Stimulated activated CD4-positive, alpha-beta T cell treated with anti-CD3 and anti-CD28 coated beads, TNF-alpha, amount 100 ng/mL, for 48 hours (primary cell): ENCODE results near the gene NRDE2.
A peak's percentile ranks its signal among the peaks of the same experiment; 100 is the strongest.

ENCODE experiments used
- DNase-seq, 3 donors: peaks; one replicate each; pipeline ENCODE4 v3.0.0-alpha.2; 2020; ENCODE audit warnings: low read depth in 3 of 3

Gene NRDE2

GRCh38 chr14:90331497-90332270 is at the start of gene NRDE2:
Gene NRDE2 (minus strand): TSS chr14:90331941. CDS start chr14:90331904, 37 bp downstream.
- DNase-seq, result peak; percentile 95 to 100 (median 97)

DNA sequence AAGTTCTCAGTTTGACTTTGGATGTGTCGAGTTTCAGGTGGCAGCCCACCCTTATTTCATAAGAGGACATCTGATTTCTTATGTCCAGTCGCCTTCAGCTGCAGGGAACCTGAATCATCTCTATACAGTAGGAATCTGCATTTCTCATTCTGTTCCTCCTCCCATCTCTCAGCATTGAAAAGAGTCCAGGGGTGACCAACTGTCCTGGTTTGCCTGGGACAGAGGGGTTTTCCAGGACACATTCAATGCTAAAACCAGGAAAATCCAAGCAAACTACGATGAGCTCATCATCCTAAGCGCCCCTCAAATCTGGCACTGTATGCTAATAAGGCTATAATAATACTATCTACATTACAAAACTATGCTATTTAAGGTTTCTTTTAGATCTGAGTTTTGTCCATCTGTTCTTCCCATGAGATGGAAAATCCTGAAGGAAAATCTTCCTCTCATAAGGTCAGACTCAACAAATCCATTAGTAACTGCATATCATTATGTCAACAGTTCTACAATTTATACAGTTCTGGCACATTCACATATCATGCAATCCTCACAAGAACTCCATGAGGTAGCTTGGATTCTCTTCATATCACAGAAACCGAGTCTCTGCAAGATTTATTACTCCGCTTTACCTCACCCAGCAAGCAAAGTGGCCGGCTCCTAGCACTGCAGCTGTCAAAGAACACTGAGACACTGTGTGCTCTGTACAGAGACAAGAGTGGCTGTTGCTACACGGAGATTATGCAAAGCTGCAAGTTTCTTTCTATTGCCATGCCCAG is 49.5 kb upstream of the NRDE2 start:
- DNase-seq, result no peak

DNA sequence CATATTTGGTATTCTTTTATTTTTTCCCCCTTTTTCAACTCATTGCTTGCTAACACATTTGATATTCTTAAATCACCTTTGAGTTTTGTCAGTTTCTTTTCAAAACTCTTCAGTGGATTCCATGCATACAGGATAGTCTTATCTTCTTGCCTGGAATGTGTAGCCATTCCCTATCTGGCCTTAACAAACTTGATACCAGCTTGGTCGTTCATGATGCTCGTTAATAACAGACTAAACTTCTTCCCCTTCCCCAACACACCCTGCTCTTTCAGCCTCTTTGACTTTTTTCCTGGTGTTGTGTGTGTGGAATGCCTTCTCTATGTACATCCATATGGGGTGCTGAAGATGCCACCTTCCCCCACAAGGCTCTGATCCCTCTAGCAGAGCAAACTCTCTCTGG is 47.4 kb upstream of the NRDE2 start:
- DNase-seq, result no peak

DNA sequence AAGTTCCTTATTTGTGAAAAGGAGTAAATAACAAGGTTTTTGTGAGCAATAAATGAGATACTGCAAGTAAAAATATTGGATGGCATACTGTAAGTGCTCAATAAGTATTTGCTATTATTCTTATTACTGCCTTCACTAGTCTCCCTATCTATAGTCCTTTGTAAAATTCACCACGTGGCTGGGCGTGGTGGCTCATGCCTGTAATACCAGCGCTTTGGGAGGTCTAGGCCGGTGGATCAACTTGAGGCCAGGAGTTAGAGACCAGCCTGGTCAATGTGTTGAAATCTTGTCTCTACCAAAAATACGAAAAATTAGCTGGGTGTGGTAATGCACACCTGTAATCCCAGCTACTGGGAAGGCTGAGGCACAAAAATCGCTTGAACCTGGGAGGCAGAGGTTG is 46.5 kb upstream of the NRDE2 start:
- no peak for DNase-seq

DNA sequence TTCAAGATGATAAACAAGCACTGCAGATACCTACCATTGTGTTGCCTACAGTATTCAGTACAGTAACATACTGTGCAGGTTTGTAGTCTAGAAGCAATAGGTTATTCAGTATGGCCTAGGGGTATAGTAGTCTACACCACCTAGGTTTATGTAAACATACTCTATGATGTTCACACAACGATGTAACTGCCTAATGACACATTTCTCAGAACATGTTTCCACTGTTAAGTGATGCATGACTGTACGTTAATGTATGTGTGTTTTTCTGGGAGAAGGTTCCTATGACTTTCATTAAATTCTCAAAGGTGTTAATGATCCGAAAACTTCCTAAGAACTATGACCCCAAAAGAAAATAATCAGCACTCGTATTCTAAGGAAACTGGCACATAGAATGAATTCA is 44.2 kb upstream of the NRDE2 start:
- no peak for DNase-seq

GRCh38 chr14:90374813-90375212 is 43.1 kb upstream of the NRDE2 start:
- no peak for DNase-seq

DNA sequence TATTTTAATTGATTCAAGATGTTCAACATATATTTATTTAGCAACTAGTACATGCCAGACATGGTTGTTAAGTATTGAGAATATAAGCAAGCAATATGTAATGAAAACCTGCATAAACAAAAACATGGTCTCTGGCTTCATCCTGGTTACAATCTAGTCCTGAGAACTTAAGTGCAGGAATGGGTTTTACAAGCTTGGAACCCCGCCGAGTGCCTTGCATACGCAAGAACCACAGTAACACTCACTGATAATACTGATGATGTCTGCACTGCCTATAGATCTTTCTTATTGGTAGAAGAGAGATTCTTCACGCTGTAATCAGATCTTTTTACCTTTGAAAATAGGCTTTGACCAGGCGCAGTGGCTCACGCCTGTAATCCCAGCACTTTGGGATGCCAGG is 42.1 kb upstream of the NRDE2 start:
- no peak for DNase-seq

DNA sequence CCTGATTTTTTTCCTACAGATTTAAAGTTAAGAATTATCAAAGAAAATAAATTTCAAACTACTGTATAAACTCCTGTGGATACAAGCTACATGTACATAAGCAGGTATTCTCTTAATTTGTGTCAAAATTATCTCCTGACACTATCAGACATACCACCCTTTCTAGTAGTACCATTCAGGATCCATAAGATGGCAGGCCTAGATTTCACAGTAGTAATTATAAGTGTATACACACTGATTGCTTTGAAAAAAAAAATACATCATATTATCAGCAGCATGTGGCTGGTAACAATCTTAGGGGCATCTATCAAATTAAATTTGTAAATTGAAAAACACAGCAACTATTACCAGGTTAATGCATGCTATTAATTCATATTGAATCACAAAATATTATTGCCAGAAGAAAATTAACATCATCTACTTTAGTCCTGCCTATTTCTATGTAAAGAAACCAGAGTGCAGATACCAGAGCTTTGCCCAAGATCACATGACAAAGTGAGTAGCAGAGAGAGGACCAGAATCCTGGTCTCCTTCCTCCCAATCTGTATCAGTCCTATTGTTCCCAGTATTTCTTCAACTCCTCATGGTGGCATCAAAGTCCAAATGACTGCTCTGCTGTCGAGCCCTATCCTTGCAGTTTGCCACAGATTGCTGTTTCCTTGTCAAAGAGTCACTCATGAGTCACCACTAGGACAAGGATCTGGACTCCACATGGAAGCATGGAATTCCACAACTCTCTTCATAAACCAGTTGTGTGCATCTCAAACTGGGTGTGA is 37.4 kb upstream of the NRDE2 start:
- no peak for DNase-seq

DNA sequence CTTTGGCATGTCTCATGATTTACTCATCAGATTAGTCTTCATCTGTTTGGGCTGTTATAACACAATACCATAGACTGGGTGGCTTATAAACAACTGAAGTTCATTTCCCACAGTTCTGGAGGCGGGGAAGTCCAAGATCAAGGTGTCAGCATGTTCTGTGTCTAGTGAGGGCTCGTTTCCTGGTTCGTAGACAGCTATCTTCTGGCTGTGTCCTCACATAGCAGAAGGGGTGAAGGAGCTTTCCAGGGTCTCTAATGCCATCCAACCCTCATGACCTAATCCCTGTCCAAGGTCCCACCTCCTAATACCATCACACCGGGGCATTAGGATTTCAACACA is 30.8 kb upstream of the NRDE2 start:
- DNase-seq, result no peak

GRCh38 chr14:90361865-90362557 is 30.3 kb upstream of the NRDE2 start:
- no peak for DNase-seq

- no peak for DNase-seq
These were observed 26.6 kb upstream of the NRDE2 start for GRCh38 chr14:90358359-90358758.

GRCh38 chr14:90356925-90357324 is 25.2 kb upstream of the NRDE2 start:
- no peak for DNase-seq

GRCh38 chr14:90355540-90356518 is 24.1 kb upstream of the NRDE2 start:
- DNase-seq, result no peak

DNA sequence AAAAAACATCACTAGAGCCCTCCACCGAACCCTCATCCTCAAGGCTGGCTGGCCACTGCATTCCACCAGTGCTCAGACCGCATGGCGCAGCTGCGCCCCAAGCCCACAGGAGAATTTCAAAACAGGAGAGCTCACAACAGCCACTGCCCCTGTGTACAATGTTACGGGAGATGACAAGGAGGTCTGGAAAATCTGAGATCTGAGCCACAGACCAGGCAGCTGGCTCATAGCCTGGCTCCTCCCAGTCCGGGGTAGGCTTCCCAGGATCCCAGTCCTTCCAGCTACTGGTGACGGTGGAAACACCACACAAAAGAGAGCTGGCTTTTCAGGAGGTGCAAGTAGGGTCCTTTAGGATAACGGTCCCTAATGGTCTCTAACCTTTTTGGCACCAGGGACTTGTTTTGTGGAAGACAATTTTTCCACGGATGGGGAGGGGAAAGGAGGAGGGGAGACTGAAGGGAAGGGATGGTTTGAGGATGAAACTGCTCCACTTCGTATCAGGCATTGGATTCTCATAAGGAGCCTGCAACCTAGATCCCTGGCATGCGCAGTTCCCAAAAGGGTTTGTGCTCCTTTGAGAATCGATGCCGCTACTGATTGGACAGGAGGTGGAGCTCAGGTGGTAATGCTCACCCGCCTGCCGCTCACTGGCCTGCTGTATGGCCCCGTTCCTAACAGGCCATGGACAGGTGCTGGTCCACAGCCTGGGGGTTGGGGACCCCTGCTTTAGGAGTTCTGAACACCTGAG is 23.0 kb upstream of the NRDE2 start:
- no peak for DNase-seq

DNA sequence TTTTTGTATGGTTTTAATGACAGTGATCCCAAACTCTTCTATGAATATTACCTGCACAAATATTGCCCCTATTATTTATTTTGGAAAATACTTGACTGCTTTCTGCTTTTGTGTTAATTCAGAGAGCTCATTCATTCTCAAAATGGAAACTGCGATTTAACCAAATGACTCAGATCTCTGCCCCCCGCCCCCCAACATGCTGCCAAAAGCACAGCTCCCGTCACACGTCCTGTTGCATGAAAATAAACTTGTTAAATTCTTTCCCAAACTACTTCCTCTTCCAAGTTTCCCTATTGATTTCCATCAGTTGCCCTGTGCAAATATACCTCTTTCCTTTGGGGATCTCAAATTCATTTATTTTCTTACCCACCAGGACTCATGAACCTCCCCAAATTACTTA is 18.0 kb upstream of the NRDE2 start:
- DNase-seq, result no peak

GRCh38 chr14:90348270-90348669 is 16.5 kb upstream of the NRDE2 start:
- no peak for DNase-seq

DNA sequence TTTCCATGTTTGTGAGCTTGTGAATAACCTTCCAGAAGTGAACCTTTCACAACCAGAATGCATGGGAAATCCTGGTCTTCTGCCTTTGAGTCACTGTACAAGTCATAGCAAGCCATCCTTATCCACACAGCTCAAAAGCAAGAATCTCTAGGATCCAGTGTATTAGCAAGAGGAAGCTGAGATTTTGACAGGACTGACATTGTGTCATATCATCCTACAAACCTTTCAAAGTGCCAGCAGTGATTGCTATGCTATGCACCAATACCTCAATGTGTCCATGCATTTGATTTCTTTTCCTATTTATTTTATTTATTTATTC is 13.5 kb upstream of the NRDE2 start:
- DNase-seq, result no peak

DNA sequence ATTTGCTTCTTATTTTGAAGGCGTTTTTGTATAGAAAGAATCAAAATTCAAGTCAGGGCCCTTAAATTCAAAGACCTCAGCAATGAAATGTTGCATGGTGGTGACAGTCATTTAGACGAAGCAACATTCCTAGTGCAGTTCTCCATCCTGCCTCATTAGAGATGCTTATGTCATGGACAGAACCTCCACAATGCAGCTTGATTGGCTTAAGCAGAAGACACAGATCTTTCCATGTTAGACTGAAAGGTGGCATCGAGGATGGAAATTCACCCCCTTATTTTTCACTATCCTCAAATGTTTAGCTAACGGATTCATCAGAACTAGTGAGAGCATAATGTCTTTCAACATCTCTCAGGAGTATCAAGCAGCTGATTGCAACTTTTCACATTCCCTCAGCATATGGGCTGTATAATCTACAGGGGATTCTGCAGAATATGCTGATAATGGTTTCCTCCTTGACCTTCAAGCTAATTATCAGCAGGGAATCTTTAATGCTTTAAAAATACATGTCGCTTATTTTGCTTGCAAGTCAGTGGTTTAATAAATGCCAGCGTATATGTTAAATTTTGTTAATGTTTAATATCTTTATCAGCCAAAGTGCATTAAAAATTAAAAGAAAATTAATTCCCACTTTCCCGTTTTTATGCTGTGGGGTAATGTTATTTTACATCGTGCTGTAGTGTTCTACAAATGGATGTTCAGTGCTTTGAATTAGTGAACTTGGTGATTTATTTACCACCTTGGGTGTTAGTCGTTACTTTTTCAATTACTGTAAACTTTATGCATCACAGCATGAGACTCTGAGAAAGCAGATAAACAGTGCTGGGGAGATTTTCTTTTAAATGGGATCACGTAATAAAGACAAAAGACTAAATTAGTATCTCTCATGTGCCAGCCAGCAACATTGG is 12.8 kb upstream of the NRDE2 start:
- no peak for DNase-seq

GRCh38 chr14:90342327-90342726 is 10.6 kb upstream of the NRDE2 start:
- DNase-seq, result no peak
